Loucy (cell line): Measurements from ENCODE around the gene GABBR2.

Experiments
- H2AFZ ChIP-seq: fragments of 200-600 bp; sonication (generic); 2 replicates; pipeline ENCODE4 v1.6.0; 2016; ENCODE audit warnings: antibody characterized with exemption, mild to moderate bottlenecking, low read length, moderate library complexity
- H3F3A ChIP-seq: fragments of 200-600 bp; 2 replicates; pipeline ENCODE4 v1.6.0; 2016; ENCODE audit warnings: antibody characterized with exemption, low read depth, mild to moderate bottlenecking
- H3K27me3 ChIP-seq: fragments of 200-600 bp; sonication (generic); 2 replicates; pipeline ENCODE4 v1.6.1; 2014; ENCODE audit warnings: low read length, mild to moderate bottlenecking; ENCODE audit not compliant: insufficient read depth, poor library complexity, severe bottlenecking
- H3K36me3 ChIP-seq: fragments of 200-600 bp; sonication (generic); 2 replicates; pipeline ENCODE4 v1.6.1; 2016; ENCODE audit warnings: low read length; ENCODE audit not compliant: insufficient read depth
- H3K4me1 ChIP-seq: fragments of 200-600 bp; sonication (generic); 2 replicates; pipeline ENCODE4 v1.5.1; 2014; ENCODE audit warnings: low read length, mild to moderate bottlenecking; ENCODE audit not compliant: insufficient read depth, poor library complexity, severe bottlenecking
- H3K4me2 ChIP-seq: fragments of 200-600 bp; sonication (generic); 2 replicates; pipeline ENCODE4 v1.6.0; 2014; ENCODE audit warnings: antibody characterized with exemption, low read length, low read depth, mild to moderate bottlenecking; ENCODE audit not compliant: poor library complexity, severe bottlenecking
- H3K4me3 ChIP-seq: fragments of 200-600 bp; sonication (generic); 2 replicates; pipeline ENCODE4 v1.5.1; 2014; ENCODE audit warnings: low read length, mild to moderate bottlenecking, mixed read lengths; ENCODE audit not compliant: poor library complexity, severe bottlenecking
- H3K79me2 ChIP-seq: fragments of 200-600 bp; sonication (generic); 2 replicates; pipeline ENCODE4 v1.6.1; 2014; ENCODE audit warnings: low read length; ENCODE audit not compliant: insufficient read depth
- H3K9ac ChIP-seq: fragments of 200-600 bp; sonication (generic); 2 replicates; pipeline ENCODE4 v1.6.0; 2014; ENCODE audit warnings: mild to moderate bottlenecking, low read depth, low read length, moderate library complexity; ENCODE audit not compliant: poor library complexity, severe bottlenecking
- H3K9me2 ChIP-seq: fragments of 200-600 bp; sonication (generic); replicated peaks from 2 replicates; pipeline ENCODE4 v1.6.1; 2016; ENCODE audit warnings: low read depth, low read length, mixed read lengths
- H3K9me3 ChIP-seq: fragments of 200-600 bp; sonication (generic); 2 replicates; pipeline ENCODE4 v1.6.1; 2014; ENCODE audit warnings: mild to moderate bottlenecking, antibody characterized with exemption, low read length, low read depth; ENCODE audit not compliant: insufficient read depth
- H4K20me1 ChIP-seq: fragments of 200-600 bp; sonication (generic); 2 replicates; pipeline ENCODE4 v1.6.0; 2014; ENCODE audit warnings: antibody characterized with exemption, low read length, mild to moderate bottlenecking; ENCODE audit not compliant: insufficient read depth, poor library complexity, severe bottlenecking
- EZH2phosphoT487 ChIP-seq: fragments of 200-600 bp; IDR thresholded peaks from 2 replicates; pipeline ENCODE4 v1.6.1; 2018; ENCODE audit warnings: antibody characterized with exemption, mild to moderate bottlenecking, moderate library complexity, borderline replicate concordance
- TF ChIP-seq, protein P1 (sequence below): fragments of 200-600 bp; sonication (generic); conservative IDR thresholded peaks from 2 replicates; pipeline ENCODE4 v1.5.1; 2014; ENCODE audit warnings: mild to moderate bottlenecking, antibody characterized with exemption, low read length

Gene GABBR2

GRCh38 chr9:98314381-98315066, 394.2 kb downstream of the GABBR2 start:
- no peaks in the 10 kb centered on the region for H3K36me3 ChIP-seq
- H3K4me3 ChIP-seq: no peak overlapping the region
- H2AFZ ChIP-seq: no peak overlapping the region
- H3K79me2 ChIP-seq: no peaks in the 10 kb centered on the region
- no peak overlapping the region for H3K4me2 ChIP-seq
- H3K9me3 ChIP-seq: no peaks in the 10 kb centered on the region
- TF ChIP-seq, protein P1, sequence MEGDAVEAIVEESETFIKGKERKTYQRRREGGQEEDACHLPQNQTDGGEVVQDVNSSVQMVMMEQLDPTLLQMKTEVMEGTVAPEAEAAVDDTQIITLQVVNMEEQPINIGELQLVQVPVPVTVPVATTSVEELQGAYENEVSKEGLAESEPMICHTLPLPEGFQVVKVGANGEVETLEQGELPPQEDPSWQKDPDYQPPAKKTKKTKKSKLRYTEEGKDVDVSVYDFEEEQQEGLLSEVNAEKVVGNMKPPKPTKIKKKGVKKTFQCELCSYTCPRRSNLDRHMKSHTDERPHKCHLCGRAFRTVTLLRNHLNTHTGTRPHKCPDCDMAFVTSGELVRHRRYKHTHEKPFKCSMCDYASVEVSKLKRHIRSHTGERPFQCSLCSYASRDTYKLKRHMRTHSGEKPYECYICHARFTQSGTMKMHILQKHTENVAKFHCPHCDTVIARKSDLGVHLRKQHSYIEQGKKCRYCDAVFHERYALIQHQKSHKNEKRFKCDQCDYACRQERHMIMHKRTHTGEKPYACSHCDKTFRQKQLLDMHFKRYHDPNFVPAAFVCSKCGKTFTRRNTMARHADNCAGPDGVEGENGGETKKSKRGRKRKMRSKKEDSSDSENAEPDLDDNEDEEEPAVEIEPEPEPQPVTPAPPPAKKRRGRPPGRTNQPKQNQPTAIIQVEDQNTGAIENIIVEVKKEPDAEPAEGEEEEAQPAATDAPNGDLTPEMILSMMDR: no peak
- no peak for TF ChIP-seq EZH2phosphoT487
- H4K20me1 ChIP-seq: no peaks in the 10 kb centered on the region
- no peak overlapping the region for H3K9ac ChIP-seq
- no peaks in the 10 kb centered on the region for H3K9me2 ChIP-seq
- no peaks in the 10 kb centered on the region for H3K4me1 ChIP-seq
- no peaks in the 10 kb centered on the region for H3F3A ChIP-seq
- no peaks in the 10 kb centered on the region for H3K27me3 ChIP-seq

- Histone ChIP-seq H3K4me3 (no peak overlapping the region), H3K4me2 (no peak overlapping the region), H3K36me3 (no peaks in the 10 kb centered on the region), H3K9me3 (no peaks in the 10 kb centered on the region), H3K27me3 (no peaks in the 10 kb centered on the region), H3K4me1 (no peaks in the 10 kb centered on the region), H2AFZ (no peak overlapping the region), H4K20me1 (no peaks in the 10 kb centered on the region), H3F3A (no peaks in the 10 kb centered on the region), H3K79me2 (no peaks in the 10 kb centered on the region), H3K9ac (no peak overlapping the region), H3K9me2 (no peaks in the 10 kb centered on the region)
- TF ChIP-seq, protein P1: no peak
- no peak for TF ChIP-seq EZH2phosphoT487
Measured at GRCh38 chr9:98312365-98312764, 396.4 kb downstream of the GABBR2 start.

DNA sequence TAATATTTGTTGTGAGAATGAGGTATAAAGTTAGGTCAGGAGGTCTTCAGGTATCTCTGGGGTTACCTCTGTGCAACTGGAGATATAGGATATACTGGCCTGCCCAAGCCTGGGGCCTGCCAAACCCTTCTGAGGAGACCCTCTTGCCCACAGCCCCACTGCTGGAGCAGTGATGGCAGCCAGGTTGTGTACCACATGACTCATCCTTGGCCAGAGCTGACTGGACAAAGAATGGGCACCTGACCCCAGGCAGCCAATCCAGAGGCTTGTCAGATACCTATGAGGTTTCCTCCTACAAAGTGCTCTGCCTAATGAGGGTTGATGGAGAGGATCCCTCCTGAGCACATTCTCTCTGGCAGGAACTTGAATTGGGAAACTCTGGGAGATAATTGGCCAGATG, 397.2 kb downstream of the GABBR2 start:
- Histone ChIP-seq H3K9me2 (no peaks in the 10 kb centered on the region), H3K79me2 (no peaks in the 10 kb centered on the region), H3K4me1 (no peaks in the 10 kb centered on the region), H3K9ac (no peak overlapping the region), H3K36me3 (no peaks in the 10 kb centered on the region), H3F3A (no peaks in the 10 kb centered on the region), H2AFZ (no peak overlapping the region), H3K27me3 (no peaks in the 10 kb centered on the region), H3K9me3 (no peaks in the 10 kb centered on the region), H3K4me2 (no peak overlapping the region), H3K4me3 (no peak overlapping the region), H4K20me1 (no peaks in the 10 kb centered on the region)
- TF ChIP-seq EZH2phosphoT487: no peak
- TF ChIP-seq, protein P1: no peak
